ENCODE data around the gene ZNF286A.
"Not testable (repeated sequence)": the region's sequence is repeated elsewhere in the genome, so short reads cannot be mapped to it uniquely, and the experiment has no call there.

The ZNF286A gene

GRCh38 chr17:15699413-15699924, at the start of gene ZNF286A:
Gene ZNF286A, plus strand, starts transcription at chr17:15699752. Its CDS starts 578 bp downstream, at chr17:15700330.
- DNase-seq: peak; percentile 50

- DNase-seq: no peak
Measured at GRCh38 chr17:15649861-15650421, 49.6 kb upstream of the ZNF286A start.

- DNase-seq: no peak
Measured at GRCh38 chr17:15650741-15651582, 48.6 kb upstream of the ZNF286A start.

- peak; percentile 38 for DNase-seq
Measured at GRCh38 chr17:15651583-15652110, 47.9 kb upstream of the ZNF286A start.

GRCh38 chr17:15652960-15653359, 46.6 kb upstream of the ZNF286A start:
- DNase-seq: no peak

GRCh38 chr17:15654401-15654800, 45.2 kb upstream of the ZNF286A start:
- not testable (repeated sequence) for DNase-seq

GRCh38 chr17:15654886-15655561, 44.5 kb upstream of the ZNF286A start:
- no peak for DNase-seq

- DNase-seq: no peak
Measured at GRCh38 chr17:15657868-15658267, 41.7 kb upstream of the ZNF286A start.

GRCh38 chr17:15658296-15658695, 41.3 kb upstream of the ZNF286A start:
- no peak for DNase-seq

GRCh38 chr17:15659236-15659635, 40.3 kb upstream of the ZNF286A start:
- DNase-seq: no peak

- no peak for DNase-seq
Measured at GRCh38 chr17:15659663-15660062, 39.9 kb upstream of the ZNF286A start.

GRCh38 chr17:15660077-15660476, 39.5 kb upstream of the ZNF286A start:
- no peak for DNase-seq

- no peak for DNase-seq
Measured at GRCh38 chr17:15662681-15663080, 36.9 kb upstream of the ZNF286A start.

- no peak for DNase-seq
Measured at GRCh38 chr17:15663176-15663575, 36.4 kb upstream of the ZNF286A start.

- DNase-seq: no peak
Measured at GRCh38 chr17:15663691-15664090, 35.9 kb upstream of the ZNF286A start.

- not testable (repeated sequence) for DNase-seq
Measured at GRCh38 chr17:15669526-15669925, 30.0 kb upstream of the ZNF286A start.

- DNase-seq: not testable (repeated sequence)
Measured at GRCh38 chr17:15674640-15675039, 24.9 kb upstream of the ZNF286A start.

GRCh38 chr17:15675991-15676390, 23.6 kb upstream of the ZNF286A start:
- DNase-seq: not testable (repeated sequence)

GRCh38 chr17:15683135-15683534, 16.4 kb upstream of the ZNF286A start:
- DNase-seq: not testable (repeated sequence)

GRCh38 chr17:15683824-15684478, 15.6 kb upstream of the ZNF286A start, which contains the start of gene TRIM16:
Gene TRIM16, minus strand, starts transcription at chr17:15684311. Its CDS starts 32,702 bp downstream, at chr17:15651609.
- peak; percentile 1 for DNase-seq

- not testable (repeated sequence) for DNase-seq
Measured at GRCh38 chr17:15687494-15687893, 12.1 kb upstream of the ZNF286A start.

GRCh38 chr17:15698967-15699366, 585 bp upstream of the ZNF286A start:
- DNase-seq: not testable (repeated sequence)

GRCh38 chr17:15699937-15700336, 385 bp downstream of the ZNF286A start:
- not testable (repeated sequence) for DNase-seq

Measured in NCI-H2029 treated with DMSO at 0.1 percent for 48 hours (cell line).